GM04504 (cell line): ENCODE data around the gene PSMB5.
"Not testable (repeated sequence)": the region's sequence is repeated elsewhere in the genome, so short reads cannot be mapped to it uniquely, and the experiment has no call there.

Experiments
- DNase-seq: peaks from one replicate; pipeline ENCODE4 v3.0.0-alpha.2; 2012; ENCODE audit warnings: low read depth

The PSMB5 gene

DNA sequence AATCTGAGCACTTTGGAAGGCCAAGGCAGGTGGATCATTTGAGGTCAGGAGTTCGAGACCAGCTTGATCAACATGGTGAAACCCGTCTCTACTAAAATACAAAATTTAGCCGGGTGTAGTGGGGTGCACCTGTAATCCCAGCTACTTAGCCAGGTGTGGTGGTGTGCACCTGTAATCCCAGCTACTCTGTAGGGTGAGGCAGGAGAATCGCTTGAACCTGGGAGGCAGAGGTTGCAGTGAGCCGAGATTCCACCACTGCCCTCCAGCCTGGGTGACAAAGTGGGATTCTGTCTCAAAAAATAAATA, 21.0 kb downstream of the PSMB5 start:
- not testable (repeated sequence) for DNase-seq

DNA sequence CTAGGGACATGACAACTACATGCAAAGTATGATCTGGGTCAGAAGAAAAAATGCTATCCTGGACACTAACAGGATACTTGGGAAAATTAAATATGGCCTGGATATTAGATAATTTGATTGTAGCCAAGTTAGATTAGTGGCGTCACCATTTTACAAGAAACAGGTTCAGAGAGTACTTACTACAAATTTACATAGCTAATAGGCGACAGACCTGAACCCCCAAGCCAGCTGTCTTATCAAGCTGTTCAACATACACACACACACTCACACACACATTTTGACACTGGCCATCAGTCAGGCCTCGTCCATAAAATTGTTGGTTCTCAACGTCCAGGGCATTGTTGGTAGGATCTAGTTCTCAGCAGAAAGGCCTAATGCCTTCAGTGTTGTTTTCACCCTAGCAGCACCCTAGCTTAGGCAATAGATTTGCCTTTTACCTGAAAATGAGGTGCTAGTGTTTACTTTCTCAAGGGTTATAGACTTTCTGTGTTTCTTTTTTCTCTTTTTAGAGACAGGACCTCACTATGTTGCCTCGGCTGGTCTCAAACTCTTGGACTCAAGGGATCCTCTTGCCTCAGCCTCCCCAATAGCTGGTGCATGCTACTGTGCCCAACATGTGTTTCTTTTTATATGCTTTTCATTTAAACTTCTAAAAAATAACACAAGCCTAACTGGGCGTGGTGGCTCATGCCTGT, 21.5 kb downstream of the PSMB5 start:
- no peak for DNase-seq

DNA sequence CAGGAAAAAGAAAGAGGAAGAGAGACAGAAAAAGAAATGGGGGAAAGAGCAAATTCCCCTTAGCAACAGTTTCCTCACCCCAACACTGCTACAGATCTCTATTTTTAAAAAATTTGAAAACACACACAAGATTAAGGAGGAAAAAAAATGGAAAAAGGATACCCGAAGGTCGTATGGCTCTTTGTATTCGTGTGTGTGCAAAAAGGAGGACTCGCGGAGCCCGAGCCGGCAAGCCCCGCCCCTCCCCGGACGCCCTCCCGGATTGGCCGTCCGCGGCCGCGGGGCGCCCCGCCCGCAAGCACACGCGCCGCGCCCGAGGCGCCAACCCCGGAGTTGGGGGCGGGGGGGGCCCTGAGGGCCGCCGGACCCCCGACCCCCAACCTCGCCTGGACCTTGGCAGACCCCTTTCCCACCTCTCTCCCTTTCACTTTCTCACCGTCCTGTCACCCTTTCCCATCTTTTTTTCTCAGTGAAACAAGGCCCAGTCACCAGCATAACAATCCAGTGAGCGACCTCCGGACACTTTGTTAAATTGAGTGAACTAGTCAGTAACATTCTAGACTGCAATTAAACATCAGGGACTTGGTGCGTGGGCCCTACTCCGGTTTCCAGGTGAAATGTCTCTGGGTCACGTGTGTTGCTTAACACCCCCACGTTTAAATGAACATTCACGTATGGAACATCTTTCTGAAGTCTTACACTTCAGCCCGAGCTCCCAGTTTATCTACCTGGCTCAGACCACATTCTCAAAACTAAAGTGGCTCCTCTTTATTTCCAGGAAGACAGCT, 24.6 kb downstream of the PSMB5 start, which contains the start of gene C14orf93:
Gene C14orf93 (minus strand): TSS at position 205 of the 788 bp plus-strand sequence. CDS start 11,120 bp downstream, outside the sequence.
- no peak for DNase-seq

DNA sequence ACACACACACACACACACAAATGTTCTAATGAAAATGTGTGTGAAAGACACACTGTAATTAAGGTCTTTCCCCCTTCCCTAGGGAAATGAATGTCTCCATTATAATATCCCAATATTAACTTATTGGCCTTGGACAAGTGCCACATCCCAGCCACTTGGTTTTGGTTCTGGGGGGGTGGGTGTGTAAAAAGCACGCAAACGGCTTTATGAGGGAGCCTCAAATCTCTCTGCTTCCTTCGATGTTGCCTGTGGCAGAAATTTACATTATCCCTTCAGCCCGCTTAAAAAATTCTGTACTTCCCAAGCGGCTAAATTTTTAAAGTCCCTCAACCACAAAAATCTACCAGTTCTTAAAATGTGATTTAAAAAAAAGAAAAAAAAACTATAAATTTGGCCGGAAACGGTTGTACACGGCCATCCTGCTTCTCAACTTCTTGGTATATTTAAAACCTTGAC, 25.2 kb downstream of the PSMB5 start:
- no peak for DNase-seq

DNA sequence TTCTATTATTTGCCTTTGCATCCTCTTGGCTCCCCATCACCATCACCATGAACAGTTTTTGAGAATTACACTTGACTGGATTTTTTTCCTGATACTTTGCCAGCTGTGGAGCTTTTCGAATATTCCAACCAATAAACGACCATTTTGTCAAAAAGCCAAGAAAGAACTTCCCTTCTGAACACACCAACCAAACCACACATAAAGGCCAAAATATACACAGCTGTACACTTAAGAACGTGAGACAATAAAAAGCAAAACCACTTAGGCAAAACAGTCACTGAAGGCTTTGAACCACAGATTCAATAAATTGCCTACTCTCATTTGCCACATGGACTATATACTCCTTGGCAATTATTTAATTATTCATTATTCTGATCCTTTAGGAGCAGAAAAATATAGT, 25.9 kb downstream of the PSMB5 start:
- no peak for DNase-seq

DNA sequence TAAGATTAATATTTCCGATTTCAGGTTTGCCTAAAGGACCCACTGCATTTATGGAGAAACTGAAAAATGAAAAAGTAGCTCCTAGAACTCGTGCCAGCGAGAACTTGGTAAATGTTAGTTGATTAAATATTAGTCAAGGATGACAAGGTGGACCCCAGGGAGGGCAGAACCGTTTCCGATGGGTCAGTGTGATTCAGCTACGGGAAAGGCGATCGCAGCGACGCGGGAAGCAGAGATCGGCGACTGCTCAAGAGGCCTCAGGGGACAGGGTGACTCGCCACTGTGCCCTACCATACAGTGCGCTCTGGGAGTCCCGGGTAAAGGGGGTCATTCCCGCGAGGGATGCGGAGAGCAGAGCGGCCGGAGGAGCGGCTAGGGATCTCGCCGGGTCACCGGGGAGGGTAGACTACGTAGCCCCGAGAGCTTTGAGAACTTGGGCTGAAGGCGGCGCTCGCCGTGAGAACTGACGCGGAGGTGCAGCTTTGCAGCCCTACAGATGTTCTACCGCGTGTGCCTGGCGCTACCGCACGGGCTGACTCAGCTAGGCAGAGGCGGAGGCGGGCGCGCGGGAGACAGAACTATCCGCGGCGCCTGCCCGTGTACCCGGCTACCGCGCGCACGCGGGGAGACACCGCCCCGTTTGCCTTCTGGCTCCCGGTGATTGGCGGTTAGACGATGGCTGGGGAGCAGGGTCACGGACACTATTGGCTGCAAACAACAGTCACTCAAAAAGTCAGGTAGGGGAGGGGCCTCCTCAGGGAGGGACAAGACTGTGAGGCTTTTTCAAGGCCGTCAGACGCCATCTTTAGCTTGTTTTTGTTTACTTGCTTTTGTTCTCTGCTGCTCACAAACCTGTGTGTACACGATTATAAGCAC, 27.9 kb downstream of the PSMB5 start:
- peak; percentile 97 for DNase-seq

DNA sequence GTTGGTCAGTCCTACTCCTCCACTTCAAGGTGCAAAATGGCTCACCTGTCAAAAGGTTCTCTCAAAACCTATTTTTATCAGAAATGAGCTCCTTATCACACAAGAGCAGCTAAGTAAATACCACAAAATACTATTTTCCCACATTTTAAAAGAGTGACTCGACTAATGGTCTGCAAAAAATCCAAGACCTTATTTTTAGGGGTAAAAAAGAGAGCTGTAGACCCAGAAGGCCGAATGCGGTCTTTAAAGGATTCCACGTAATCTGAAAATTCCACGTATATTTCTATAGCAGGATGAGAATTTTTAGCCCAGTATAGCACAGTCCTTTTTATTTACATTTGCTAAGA, 28.5 kb downstream of the PSMB5 start:
- DNase-seq: no peak

DNA sequence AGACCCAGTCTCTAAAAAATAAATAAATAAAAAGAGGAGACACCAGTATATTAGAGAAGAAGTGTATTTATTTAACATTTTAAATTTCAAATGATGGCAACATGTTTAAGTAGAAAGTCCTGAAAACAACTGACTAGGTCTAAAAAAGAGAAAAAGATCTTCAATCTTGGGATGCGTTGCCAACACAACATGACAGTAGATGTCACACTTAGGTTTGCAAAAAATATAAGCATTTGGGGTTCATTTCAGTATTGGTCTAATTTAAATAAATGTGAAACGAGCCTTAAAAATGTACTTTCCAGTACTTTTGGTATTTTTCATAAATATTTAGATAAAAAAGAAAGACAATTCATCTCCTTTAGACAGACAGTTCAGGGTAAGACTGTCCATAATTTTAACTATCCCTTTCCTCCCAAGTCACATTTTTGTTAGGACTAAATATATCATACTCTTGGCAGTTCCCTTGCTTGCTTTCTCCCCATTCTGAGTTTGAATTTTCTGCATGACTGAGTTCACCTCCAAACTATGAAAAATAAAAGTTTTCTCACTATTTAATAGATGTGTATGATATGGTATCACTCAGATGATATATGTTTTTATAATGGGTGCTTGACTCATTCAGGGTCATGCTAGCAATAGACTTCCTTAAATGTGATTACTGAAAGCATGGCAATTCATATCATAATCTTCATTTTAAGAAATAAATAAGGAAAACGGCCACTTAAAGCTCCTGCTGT, 29.1 kb downstream of the PSMB5 start:
- DNase-seq: no peak

DNA sequence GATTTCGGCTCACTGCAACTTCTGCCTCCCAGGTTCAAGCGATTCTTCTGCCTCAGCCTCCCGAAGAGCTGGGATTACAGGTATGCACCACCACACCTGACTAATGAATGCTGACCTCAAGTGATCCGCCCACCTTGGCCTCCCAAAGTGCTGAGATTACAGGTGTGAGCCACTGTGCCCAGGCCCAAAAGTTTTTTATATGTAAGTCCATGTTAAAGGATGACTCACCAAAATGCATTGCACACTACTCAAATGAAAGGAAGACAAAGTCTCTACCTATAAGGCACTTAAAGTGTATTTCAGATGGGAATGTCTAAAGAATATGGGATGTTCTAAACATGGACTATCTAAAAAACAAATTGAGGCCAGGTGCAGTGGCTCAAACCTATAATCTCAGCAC, 30.4 kb downstream of the PSMB5 start:
- not testable (repeated sequence) for DNase-seq

DNA sequence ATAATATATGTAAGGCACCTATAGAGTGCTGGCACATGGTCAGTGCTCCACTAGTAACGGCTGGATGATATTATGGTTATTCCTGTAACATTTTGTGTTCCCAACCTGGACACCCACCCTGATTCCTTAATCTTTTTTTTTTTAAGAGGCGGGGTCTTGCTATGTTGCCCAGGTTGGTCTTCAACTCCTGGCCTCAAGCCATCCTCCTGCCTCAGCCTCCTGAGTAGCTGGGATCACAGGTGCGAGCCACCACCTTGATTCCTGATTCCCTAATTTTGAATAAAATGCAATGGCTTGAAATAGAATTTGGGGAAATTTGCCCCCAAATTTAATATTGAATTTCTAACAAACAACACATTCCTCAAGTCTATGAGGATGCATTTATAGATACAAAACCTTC, 32.1 kb downstream of the PSMB5 start:
- DNase-seq: no peak

DNA sequence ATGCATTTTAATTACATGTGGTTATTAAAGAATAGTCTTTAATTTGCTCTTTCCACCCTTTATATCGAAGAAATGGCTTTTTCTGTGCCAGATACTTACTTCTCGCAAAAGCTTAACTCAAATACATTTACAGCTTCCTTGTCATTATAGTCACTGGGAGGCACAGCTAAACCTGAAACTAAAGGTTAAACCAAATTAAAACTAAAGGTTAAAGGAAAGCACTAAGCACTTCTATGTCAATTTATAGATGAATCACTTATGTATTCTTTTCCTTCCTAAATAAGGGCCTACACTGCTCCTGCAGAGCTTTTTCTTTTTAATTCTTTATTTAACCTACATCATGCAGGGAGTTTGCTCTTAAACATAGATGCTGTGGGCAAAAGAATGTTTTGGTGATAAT, 33.8 kb downstream of the PSMB5 start:
- no peak for DNase-seq

DNA sequence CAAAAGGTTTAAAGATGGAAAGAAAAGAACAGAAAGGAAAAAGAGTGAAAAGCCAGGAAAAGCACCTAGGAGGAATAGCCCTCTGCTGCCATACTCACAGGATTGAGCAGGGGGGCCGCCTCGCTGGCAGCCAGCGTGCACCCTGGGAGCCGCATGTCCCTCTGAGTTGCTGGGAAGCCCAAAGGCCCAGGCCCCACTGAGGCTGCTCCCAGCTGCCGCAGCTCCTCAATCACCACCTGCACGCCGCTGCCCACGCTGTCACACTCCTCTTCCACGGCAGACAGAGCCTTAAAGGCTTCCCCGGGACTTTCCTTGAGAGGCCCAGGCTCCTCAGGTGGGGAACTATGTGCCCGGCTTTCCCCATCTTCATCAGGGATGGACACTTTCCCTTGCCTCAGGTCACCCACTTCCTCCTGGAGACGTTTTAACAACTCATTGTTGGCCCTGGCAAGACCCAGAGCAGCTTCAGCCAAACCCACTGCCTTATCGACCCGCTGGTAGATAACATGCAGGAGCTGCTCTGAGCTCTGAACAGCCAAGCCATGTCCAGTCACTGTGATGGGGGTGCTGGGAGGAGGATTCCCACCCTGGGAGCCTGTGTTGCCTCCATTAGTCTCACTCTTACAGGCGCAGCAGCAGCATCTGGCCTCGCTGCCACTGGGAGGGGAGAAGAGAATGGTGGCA, 36.2 kb downstream of the PSMB5 start:
- no peak for DNase-seq

DNA sequence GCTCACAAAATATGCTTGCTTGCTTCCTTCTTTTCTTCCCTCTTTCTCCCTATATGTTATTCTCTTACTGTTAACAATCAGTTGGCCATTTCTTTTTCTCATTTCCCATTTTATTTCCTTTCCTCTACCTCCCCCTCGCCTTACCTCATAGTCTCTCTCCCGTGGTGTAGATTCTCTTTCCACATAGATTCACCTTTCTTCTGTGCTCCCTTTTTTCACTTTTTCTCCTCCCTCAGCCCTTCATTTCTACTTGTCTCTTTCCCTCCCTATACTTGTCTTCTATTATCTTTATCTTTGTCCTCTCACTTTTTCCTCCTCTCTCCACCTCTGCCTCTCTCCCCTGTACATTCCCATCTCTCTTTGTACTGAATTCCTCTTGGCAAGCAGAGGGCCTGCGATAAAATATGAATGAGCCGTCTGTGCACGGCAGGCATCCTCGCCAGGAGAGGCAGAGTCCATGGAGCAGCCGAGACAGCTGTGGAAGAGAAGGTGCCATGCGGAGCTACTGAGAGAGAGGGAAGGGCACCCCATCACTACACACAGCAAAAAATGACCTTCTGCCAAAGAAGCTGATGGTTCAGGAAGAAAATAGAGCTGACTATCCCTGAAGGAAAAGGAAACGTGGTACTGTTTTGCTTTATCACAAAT, 36.9 kb downstream of the PSMB5 start:
- DNase-seq: no peak

DNA sequence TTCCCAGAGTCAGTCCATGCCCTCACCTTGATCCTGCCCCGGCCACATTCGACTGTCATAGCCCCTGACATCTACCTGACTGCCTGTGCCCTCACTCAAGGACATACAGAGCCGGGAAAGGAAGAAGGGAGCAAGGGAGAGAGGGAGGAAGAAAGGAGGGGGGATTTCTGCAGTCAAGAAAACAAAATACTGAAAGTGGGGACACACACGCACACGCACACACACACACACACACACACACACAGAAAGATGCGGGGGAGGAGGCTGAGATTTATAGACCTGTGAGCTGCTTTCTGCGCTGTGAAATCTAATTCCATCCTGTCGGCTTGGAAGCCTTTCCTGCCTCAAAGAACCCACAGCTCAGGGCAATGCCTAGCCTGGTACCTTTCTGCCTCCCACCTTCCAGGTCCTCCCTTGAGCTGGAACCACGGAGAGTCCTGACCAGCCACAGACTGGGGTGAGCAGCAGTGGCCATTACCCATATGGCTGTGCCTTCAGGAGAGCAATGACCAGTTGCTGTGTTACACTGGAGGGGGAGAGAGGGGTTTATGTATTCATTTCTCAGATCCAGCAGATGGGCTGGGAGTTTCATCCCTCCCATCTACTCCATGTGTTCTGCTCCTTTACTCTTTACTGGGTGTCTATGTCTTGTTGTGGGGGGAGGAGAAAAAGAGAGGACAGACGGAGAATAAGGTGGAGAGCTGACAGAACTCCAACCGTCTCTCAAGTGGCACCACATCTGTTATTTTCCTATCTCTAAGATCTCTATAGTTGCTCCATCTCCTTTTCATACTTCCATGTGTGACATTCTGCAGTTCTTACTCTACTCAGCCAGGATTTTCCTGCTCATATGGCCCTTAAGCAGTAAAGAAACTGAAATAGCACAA, 37.7 kb downstream of the PSMB5 start:
- DNase-seq: no peak

DNA sequence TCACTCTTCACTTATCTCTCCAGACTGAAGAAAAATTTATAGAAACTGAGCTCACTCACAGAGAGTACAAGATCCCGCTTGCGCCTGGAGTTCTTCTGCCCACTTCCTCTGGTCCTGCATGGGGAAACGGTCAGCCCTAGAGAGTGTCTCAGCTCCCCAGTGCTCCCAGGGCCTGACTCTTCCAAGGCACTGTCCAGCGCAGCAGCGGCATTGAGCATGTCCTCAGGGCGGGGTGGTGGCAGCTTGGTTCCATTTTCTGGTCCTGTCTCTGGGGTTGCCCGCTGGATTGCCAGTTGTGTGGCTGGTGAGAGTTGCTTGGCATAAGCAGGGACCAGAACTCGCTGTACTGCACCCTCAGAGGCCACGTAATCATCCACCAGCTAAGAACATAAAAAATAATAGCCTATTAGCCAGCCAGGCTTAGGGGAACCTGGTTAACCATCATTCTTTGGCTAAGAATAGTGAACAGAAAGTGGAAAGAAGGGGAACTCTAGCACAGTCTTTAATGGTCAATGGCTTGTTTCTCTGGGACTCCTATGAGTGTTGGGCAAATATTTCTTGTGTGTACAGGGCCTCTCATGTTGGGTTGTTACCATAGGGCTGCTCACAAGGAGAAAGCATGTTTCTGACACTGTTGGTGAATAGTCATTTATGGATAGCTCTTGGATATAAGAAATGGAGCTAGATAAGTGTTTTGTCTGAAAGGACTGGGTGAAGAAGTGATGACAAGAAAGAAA, 38.6 kb downstream of the PSMB5 start:
- DNase-seq: no peak

DNA sequence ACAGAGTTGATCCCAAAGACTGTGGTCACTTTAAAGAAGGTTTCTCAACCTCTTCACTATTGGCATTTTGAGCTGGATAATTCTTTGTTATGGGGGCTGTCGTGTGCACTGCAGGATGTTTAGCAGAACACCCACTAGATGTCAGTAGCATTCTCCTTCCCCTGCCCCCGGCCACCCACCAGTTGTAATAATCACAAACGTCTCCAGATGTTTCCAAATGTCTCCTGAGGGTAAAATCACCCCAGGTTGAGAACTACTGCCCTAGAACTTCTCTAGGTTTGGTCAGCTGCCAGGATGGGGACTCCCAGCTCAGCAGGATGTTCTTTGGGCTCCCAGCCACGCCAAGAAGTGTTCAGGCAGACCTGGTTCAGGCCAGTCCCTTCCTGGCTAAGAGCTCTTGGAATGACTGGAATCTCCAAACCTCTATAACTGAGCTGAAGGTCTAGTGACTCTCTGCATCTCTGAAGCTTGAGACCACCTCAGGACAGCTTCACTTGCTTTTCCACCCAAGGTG, 39.9 kb downstream of the PSMB5 start:
- no peak for DNase-seq

DNA sequence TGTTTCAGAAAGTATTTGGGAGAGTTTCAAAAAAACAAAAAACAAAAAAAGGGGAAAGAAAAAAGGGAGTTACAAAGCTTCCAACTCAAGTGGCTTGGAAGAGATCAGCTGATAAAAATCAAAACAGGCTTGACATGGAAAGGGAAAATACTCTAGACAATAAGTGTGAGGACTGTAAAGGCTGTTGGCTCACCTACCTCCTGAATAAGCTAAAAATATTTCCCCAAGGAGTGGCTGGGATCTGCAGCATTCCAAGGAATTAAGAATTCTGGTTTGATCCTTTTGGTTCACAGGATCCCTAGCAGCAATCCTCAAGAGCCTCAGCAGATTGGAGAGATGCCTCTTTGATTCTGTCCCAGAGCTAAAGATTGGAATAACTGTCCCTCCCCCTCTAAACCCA, 41.2 kb downstream of the PSMB5 start:
- no peak for DNase-seq

DNA sequence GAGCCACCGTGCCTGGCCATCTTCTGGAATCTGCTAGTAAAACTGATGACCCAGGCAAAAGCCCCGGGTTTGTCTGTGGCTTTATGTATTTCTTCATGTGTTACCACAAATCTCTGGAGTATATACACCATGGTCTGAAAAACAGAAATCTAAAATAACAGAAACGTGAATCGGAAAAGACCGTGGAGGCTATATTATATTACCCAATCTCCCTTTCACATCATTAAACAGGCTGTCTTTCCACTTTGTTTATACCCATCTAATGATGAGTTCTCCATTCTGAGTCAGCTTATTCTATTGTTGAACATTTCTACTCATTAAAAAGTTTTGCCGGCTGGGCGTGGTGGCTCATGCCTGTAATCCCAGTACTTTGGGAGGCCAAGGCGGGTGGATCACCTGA, 42.8 kb downstream of the PSMB5 start:
- DNase-seq: no peak

DNA sequence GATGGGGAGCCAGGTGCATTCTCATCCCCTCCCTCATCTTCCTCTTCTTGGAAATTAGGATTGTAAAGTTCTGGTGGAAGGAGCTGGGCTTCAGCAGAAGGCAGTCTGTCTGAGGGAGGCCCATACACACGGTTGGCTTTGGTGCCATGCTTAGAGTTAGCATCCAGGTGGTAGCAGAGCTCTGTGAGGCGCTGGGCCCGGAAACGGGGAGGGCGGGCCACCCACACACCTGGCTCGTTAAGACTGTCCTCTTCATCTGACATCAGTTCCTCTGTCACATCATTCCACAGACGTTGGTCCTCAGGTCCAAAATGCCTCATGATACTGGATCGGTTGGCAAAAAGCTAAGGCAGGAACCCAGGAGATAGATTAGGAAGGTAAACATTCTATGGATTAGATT, 47.4 kb downstream of the PSMB5 start:
- no peak for DNase-seq
